ENCODE results near the gene BACE1.
"Not testable (repeated sequence)": the region's sequence is repeated elsewhere in the genome, so short reads cannot be mapped to it uniquely, and the experiment has no call there.

BACE1 gene

DNA sequence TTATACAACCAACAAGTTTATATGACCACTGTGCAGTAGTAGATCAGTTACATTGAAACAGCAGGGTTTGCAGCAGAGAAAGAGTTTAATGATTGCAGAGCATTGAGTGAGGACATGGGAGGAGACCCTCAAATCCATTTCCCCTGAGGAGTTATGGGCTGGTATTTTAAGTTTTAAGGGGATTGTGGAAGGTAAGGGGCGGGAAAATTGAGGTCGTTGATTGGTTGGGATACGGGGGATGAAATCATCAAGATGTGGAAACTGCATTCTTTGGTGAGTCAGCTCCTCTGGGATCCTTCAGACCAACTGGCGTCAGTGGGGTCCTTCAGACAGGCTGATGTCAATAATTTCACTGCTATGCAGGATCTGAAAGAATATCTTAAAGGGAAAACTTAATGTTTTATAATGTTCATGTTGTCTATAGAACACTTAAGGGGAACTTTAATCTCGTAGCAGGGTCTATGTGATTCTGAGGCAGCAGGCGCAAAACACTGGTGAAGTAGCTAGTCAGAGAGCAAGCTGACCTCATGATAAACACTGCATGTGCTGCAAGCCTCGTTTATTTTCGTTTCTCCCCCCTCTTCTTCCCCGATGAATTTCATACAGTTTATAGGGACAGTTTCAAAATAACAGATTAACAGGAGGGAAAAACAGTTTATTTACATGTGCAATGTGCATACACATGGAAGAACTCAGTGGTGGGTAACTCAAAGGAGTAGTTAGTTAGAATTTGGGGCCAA lies 42.3 kb downstream of the BACE1 start:
- DNase-seq (ENCODE audit: low spot score), result no peak

- not testable (repeated sequence) for DNase-seq (ENCODE audit: low spot score)
Measured at GRCh38 chr11:117272175-117272574, 43.9 kb downstream of the BACE1 start.

GRCh38 chr11:117271208-117271607 lies 44.8 kb downstream of the BACE1 start:
- no peak for DNase-seq (ENCODE audit: low spot score)

GRCh38 chr11:117269856-117270255 lies 46.2 kb downstream of the BACE1 start:
- no peak for DNase-seq (ENCODE audit: low spot score)

GRCh38 chr11:117265745-117266144 lies 50.3 kb downstream of the BACE1 start:
- no peak for DNase-seq (ENCODE audit: low spot score)

DNA sequence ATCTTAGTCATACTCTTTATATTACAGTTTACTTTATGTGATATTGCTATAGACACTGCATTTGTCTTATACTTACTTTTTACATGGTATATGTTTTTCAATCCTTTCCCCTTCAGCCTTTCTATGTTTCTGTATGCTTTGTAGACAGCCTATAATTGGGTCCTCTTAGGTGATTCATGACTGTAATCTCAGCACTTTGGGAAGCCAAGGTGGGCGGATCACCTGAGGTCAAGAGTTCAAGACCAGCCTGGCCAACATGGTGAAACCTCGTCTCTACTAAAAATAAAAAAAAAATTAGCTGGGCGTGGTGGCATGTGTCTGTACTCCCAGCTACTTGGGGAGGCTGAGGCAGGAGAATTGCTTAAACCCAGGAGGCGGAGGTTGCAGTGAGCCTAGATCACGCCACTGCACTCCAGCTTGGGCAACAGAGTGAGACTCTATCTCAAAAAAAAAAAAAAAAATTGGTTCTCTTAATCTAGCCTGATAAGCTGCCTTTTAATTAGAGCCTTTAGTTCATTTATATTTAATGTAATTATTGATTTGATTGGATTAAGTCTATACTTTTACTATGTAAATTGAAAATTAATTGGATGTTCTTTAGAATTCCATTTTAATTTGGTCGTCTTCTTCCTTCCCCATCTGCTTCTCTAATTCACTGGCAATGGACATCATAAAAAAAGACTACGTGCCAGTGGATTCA lies 51.3 kb downstream of the BACE1 start:
- DNase-seq (ENCODE audit: low spot score), result not testable (repeated sequence)

- no peak for DNase-seq (ENCODE audit: low spot score)
Measured at GRCh38 chr11:117259417-117259816, 56.6 kb downstream of the BACE1 start.

GRCh38 chr11:117258576-117258975 lies 57.5 kb downstream of the BACE1 start:
- no peak for DNase-seq (ENCODE audit: low spot score)

GRCh38 chr11:117256573-117256972 lies 59.5 kb downstream of the BACE1 start:
- DNase-seq (ENCODE audit: low spot score), result no peak

GRCh38 chr11:117255966-117256365 lies 60.1 kb downstream of the BACE1 start:
- no peak for DNase-seq (ENCODE audit: low spot score)

GRCh38 chr11:117251506-117251905 lies 64.5 kb downstream of the BACE1 start:
- no peak for DNase-seq (ENCODE audit: low spot score)

- no peak for DNase-seq (ENCODE audit: low spot score)
Measured at GRCh38 chr11:117249571-117249970, 66.5 kb downstream of the BACE1 start.

DNA sequence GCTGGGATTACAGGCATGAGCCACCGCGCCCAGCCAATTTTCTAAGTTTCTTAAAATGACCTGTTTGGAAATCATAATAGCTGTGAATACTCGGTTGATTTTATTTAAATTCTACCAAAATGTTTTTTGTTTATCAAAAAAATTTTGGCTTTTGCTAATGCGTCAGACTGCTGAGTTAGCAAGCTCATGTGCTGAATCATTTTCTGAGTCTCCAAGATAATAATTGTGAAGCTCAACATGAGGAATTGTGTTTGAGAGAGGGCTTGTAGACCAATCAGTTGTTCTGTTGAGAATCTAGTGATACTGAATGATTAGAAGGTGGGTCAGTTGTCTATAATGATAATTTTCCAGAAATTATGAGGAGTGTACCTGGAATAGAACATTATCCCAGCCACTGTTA lies 67.7 kb downstream of the BACE1 start:
- DNase-seq (ENCODE audit: low spot score), result no peak

GRCh38 chr11:117239295-117239694 lies 76.8 kb downstream of the BACE1 start:
- DNase-seq (ENCODE audit: low spot score), result no peak

- DNase-seq (ENCODE audit: low spot score), result no peak
Measured at GRCh38 chr11:117238221-117238620, 77.8 kb downstream of the BACE1 start.

Measured in HuH-7 (cell line).